ENCODE data around the gene UST. TPM values are rescaled to one million over a fixed set of nuclear protein-coding genes. Genes with fewer than 3 reads are reported as not detected.

UST gene
- total RNA-seq, 1 donor, result 1.6 TPM

- DNase-seq (ENCODE audit: low read depth in 2 of 3, low spot score in 2 of 3), result no peak
These were observed 48.7 kb downstream of the UST start for GRCh38 chr6:148795563-148795962.

DNA sequence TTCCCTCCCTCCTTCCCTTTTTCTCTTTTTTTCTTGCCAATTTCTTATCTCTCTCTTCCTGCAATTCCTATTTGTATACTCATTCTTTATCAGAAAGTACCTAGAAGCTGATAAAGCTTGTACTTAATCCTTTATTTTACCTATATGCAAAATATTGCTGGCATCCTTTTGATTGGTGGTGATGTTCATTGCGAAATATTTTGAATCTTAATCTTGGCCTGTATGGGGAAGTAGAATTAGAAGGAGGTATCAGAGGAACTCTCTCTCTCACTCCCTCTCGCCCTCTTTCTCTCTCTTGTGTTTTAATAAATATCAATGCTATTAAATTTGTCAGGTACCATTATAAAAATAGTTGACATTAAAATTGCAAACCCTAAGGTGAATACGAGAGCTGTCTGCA, 52.8 kb downstream of the UST start:
- DNase-seq (ENCODE audit: low read depth in 2 of 3, low spot score in 2 of 3), result no peak

DNA sequence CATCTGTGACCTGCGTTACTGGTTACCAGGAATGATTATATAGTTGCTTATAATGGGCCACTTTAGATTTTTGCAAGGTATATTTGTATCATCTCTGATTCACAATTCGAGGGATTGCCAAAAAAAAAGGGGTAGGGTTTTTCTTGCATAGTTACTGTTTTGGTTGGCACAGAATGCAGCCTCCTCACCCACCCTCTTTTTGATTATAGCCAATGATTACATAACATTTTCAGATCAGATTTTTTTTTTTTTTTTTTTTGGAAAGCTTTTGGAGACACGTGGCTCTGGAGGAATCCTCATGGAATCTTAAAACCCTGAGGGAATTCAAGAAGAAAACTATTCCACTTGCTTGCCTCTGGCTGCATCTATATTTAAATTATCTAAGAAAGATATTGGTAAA, 53.7 kb downstream of the UST start:
- DNase-seq (ENCODE audit: low read depth in 2 of 3, low spot score in 2 of 3), result no peak

- no peak for DNase-seq (ENCODE audit: low read depth in 2 of 3, low spot score in 2 of 3)
These were observed 57.1 kb downstream of the UST start for GRCh38 chr6:148803979-148804378.

DNA sequence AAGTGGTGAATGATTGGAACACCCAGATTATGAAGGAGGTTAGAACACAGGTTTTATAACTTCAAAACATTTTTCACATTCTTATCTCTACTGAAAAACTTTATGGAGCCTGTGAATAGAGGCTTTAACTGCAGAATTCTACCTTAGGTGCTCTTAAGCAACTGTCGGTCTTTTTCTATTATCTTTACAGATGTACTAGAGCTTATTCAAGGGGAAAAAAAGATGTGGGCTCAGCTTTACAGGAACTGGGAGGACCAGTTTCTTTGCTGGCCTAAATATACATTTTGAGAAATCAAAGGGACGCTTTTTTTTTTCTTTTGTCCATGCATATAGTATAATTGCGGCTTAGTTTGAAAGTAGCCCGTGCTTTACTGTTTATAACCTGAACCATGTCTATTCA, 58.9 kb downstream of the UST start:
- no peak for DNase-seq (ENCODE audit: low read depth in 2 of 3, low spot score in 2 of 3)

GRCh38 chr6:148807784-148808183, 61.0 kb downstream of the UST start:
- no peak for DNase-seq (ENCODE audit: low read depth in 2 of 3, low spot score in 2 of 3)

- DNase-seq (ENCODE audit: low read depth in 2 of 3, low spot score in 2 of 3), result no peak
These were observed 62.0 kb downstream of the UST start for GRCh38 chr6:148808786-148809304.

DNA sequence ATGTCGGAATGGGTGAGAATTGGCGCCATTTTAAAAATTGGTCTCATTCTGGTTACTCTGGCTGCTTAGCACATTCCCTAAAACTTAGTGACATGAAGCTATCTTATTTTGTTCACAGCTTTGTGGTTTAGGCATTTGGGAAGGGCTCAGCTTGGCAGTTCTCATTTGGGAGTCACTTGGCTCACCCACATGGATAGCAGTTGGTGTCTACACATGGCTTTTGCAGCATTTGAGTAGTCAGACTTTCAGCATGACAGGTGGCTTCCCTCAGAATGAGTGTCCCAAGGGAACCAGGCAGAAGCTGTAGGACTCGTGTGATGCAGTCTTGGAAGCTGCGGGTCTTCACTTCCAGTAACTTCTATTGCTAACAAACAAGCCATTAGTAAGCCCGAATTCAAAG, 64.6 kb downstream of the UST start:
- no peak for DNase-seq (ENCODE audit: low read depth in 2 of 3, low spot score in 2 of 3)

DNA sequence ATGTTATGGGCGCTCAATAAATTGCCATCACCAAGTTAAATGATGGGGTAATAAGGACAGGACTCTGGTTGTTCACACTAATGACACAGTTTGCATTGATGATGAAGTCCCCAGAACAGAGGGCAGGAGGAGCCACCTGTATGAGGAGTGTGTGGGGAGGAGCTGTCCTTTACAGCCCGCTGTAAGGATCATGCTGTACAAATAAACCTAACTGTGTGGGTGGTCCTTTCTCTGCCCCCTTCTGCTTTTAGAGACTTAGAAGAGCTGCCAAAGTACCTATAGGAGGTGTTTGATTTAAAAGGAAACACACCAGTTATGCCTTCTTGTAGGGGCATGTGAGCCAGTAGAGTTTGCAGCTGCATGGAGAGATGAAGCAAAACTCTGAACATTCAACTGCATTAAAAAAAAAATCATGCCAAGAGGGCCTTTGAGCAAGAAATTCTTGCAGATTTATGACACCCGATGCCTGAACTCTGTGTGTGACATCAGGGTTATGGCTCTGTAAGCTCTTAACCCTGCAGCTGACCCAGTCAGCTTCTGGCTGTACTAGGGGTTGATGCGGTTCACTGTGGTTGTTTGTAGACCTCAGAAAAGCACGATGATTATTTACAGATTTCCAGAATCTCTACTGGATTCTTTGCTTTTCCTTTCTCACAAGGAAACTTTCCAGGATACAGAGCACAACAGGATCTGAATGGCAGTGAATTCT, 67.4 kb downstream of the UST start:
- no peak for DNase-seq (ENCODE audit: low read depth in 2 of 3, low spot score in 2 of 3)

DNA sequence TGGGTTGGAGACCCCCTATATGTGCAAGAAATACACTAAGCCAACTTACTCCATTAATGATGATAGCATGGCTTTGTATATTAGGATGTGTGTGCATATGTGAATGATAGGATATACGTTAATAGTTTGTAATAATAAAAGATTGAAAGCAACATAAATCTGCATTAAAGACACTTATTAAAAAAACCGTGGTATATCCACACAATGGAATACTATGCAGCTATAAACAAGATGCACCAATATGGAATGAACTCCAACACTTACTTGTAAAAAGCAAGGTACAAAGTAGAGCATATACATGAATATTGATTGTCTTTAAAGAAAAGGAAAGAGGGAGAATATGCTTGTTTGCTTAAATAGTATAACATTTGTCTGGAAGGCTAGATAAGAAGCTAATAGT, 68.0 kb downstream of the UST start:
- no peak for DNase-seq (ENCODE audit: low read depth in 2 of 3, low spot score in 2 of 3)

GRCh38 chr6:148816117-148816516, 69.3 kb downstream of the UST start:
- DNase-seq (ENCODE audit: low read depth in 2 of 3, low spot score in 2 of 3), result no peak

GRCh38 chr6:148817689-148818088, 70.9 kb downstream of the UST start:
- peak in 1 of 3 donors; percentile 45 for DNase-seq (ENCODE audit: low read depth in 2 of 3, low spot score in 2 of 3)

DNA sequence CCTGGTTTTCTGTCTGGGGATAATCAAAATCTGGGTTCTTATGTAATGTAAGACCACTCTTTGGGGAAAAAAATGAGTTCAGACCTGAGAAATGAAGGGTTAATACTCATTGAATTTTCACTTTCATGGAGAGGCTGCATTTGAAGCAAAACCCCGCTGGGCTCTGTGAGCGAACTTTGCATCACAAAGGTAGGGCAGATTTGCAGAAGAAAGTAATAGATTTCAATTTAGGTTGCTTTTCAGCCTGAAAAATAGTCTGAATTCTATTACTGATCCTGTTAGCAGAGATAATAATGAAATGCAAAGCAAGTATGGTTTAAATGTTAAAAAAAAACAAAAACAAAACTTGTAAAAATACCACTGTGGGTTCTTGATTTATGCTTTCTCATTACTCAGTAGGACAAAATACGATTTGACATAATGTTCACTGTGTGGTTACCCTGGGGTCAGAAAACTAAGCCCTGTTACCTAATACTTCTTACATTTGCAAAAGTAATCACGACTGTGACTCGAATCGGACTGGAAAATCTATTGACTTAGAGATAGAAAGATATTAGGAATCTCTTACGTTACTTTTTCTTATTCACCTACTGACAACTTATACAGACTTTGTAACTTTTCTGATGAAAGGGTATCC, 72.2 kb downstream of the UST start:
- DNase-seq (ENCODE audit: low read depth in 2 of 3, low spot score in 2 of 3), result no peak

DNA sequence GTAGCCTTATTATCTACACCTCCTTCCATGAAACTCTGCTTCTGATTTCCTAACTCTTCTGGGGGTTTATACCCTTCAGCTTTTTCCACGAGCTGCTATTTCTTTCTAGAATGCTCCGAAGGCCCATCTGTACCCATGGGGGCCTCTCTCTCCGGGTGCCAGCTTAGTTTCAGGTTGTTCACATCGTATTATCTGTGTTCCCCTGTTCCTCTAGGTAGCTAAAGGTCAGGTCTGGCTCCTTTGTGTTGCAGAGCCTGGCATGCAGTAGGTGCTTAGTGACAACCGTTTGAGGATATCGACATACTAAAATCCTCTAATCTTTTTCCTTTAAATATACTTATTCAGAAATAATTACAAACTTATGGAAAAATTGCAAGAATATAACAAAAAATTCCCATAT, 73.0 kb downstream of the UST start:
- DNase-seq (ENCODE audit: low read depth in 2 of 3, low spot score in 2 of 3), result no peak

DNA sequence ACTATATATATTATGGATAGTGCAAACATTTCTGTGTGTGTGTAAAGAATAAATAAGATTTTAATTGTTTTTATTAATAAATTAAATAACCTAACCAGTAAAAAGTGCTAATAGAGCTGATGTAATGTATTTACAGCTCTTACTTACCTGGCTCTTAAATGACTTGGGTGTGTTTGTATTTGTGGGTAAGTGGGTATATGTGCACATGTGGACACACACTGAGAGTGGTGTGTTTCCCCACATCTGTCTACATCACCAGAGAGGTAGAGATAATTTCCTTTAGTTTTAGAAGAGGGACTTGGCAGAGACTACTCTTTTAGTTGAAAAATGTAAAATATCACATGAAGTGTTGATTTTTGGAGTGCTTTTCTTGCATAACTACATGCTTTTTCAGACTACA, 76.0 kb downstream of the UST start:
- DNase-seq (ENCODE audit: low read depth in 2 of 3, low spot score in 2 of 3), result no peak

DNA sequence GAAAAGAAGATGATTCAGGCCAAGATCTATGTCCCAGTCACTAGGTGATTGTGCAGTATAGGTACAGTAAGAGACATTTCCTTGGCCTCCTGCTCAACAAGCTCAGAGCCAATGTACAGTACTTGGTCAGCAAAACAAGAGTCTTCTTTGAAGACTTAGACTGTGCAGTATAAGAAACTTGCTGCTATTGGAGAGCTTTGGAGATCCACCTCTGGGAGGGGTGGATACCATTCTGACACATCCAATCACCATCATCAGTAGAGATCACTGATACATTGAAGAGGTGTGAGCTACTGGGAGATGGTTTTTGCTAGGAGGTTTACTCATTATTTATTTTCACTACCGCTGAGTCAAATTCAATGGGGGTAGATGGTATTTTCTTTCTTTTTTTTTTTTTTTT, 77.5 kb downstream of the UST start:
- no peak for DNase-seq (ENCODE audit: low read depth in 2 of 3, low spot score in 2 of 3)

DNA sequence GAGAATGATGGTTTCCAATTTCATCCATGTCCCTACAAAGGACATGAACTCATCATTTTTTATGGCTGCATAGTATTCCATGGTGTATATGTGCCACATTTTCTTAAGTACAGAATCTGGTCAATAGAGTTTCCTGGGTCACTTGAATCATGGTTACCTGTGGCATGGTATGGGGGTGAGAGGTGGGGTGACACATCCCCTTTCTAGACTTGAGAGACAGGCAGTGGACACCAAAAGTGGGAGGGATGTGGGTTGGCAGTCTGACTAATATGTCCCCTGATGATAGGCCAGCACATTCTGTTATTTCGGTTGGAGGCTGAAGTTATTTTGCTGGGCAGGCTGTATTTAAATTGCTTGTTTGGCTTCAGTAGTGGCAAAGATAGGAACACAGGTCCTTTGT, 78.1 kb downstream of the UST start:
- no peak for DNase-seq (ENCODE audit: low read depth in 2 of 3, low spot score in 2 of 3)

- DNase-seq (ENCODE audit: low read depth in 2 of 3, low spot score in 2 of 3), result no peak
These were observed 78.7 kb downstream of the UST start for GRCh38 chr6:148825492-148825891.

DNA sequence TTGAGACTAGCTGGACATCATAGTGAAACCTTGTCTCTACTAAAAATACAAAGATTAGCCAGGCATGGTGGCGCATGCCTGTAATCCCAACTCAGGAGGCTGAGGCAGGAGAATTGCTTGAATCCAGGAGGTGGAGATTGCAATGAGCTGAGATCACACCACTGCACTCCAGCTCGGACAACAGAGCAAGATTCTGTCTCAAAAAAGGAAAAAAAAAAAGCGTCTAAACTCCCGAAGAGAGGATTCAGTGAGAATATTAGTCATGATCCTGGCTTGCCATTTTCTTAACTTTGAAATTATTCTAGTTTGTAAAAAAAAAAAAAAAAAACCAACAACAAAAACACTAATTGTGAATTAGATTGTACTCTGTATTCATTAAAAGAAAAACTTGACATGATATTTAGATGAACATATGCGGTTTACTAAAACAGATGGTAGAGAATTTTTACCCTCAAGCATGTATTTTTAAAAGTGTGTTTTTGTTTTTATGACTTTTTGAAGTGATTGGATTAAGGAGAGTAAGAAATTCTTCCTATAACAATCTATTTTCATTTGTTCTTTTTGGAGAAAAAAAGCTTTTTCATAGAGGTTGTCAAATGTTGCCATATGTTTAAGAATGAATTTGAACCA, 80.7 kb downstream of the UST start:
- DNase-seq (ENCODE audit: low read depth in 2 of 3, low spot score in 2 of 3), result no peak

- no peak for DNase-seq (ENCODE audit: low read depth in 2 of 3, low spot score in 2 of 3)
These were observed 81.2 kb downstream of the UST start for GRCh38 chr6:148828047-148828446.

GRCh38 chr6:148829415-148830101, 82.7 kb downstream of the UST start:
- no peak for DNase-seq (ENCODE audit: low read depth in 2 of 3, low spot score in 2 of 3)
